T follicular helper cell (primary cell): ENCODE results near the gene TEK.
"Not testable (repeated sequence)": the region's sequence is repeated elsewhere in the genome, so short reads cannot be mapped to it uniquely, and the experiment has no call there.

Experiments
- DNase-seq: peaks from one replicate; pipeline ENCODE4 v3.0.0-alpha.2; 2020; ENCODE audit warnings: low read depth
- total RNA-seq, 2 experiments: gene quantifications; one replicate each; lab custom pipeline; 2026; lab: John Stamatoyannopoulos, UW

Gene TEK
- 0 reads per million in 2 experiments for total RNA-seq

- DNase-seq = no peak
Observed at GRCh38 chr9:27108981-27109541, at the start of gene TEK. TEK (plus strand) TSS chr9:27109225; CDS start chr9:27109591, 366 bp downstream.

GRCh38 chr9:27059412-27059811, 49.6 kb upstream of the TEK start:
- no peak for DNase-seq

- no peak for DNase-seq
Observed at GRCh38 chr9:27059907-27060306, 49.1 kb upstream of the TEK start.

GRCh38 chr9:27065288-27065687, 43.7 kb upstream of the TEK start:
- no peak for DNase-seq

GRCh38 chr9:27073841-27074728, 34.9 kb upstream of the TEK start:
- no peak for DNase-seq

GRCh38 chr9:27078685-27079084, 30.3 kb upstream of the TEK start:
- no peak for DNase-seq

GRCh38 chr9:27085456-27085855, 23.6 kb upstream of the TEK start:
- DNase-seq = no peak

GRCh38 chr9:27086818-27087680, 22.0 kb upstream of the TEK start:
- DNase-seq = no peak

- no peak for DNase-seq
Observed at GRCh38 chr9:27088981-27089380, 20.0 kb upstream of the TEK start.

- DNase-seq = no peak
Observed at GRCh38 chr9:27089706-27090105, 19.3 kb upstream of the TEK start.

- no peak for DNase-seq
Observed at GRCh38 chr9:27090231-27090630, 18.8 kb upstream of the TEK start.

GRCh38 chr9:27090711-27091110, 18.3 kb upstream of the TEK start:
- no peak for DNase-seq

- not testable (repeated sequence) for DNase-seq
Observed at GRCh38 chr9:27092496-27092895, 16.5 kb upstream of the TEK start.

- not testable (repeated sequence) for DNase-seq
Observed at GRCh38 chr9:27093384-27094067, 15.5 kb upstream of the TEK start.

GRCh38 chr9:27094640-27095298, 14.3 kb upstream of the TEK start:
- no peak for DNase-seq

GRCh38 chr9:27107241-27107640, 1.8 kb upstream of the TEK start:
- DNase-seq = no peak

- DNase-seq = no peak
Observed at GRCh38 chr9:27109621-27110020, 596 bp downstream of the TEK start.

GRCh38 chr9:27110181-27110580, 1.2 kb downstream of the TEK start:
- DNase-seq = no peak

GRCh38 chr9:27112235-27112634, 3.2 kb downstream of the TEK start:
- DNase-seq = no peak

GRCh38 chr9:27117489-27118135, 8.6 kb downstream of the TEK start:
- DNase-seq = no peak

- DNase-seq = no peak
Observed at GRCh38 chr9:27118916-27119315, 9.9 kb downstream of the TEK start.
